Activated CD4-positive, CD25-positive, alpha-beta regulatory T cell (primary cell): ENCODE measurements around the gene SNAPC4.
"Not testable (repeated sequence)": the region's sequence is repeated elsewhere in the genome, so short reads cannot be mapped to it uniquely, and the experiment has no call there.

ENCODE experiments used
- DNase-seq, 4 experiments: peaks; one replicate each; lab custom pipeline; 2025; lab: John Stamatoyannopoulos, UW

SNAPC4 gene

GRCh38 chr9:136433849-136434579 is 34.0 kb upstream of the SNAPC4 start:
- no peak for DNase-seq

- no peak for DNase-seq
Observed at GRCh38 chr9:136433043-136433715, 33.2 kb upstream of the SNAPC4 start.

GRCh38 chr9:136432591-136432990 is 32.6 kb upstream of the SNAPC4 start:
- DNase-seq: no peak

- no peak for DNase-seq
Observed at GRCh38 chr9:136431782-136432350, 31.9 kb upstream of the SNAPC4 start.

GRCh38 chr9:136430588-136431234 is 30.7 kb upstream of the SNAPC4 start:
- no peak for DNase-seq

GRCh38 chr9:136429683-136430491 is 29.9 kb upstream of the SNAPC4 start:
- DNase-seq: no peak

GRCh38 chr9:136429075-136429628 is 29.2 kb upstream of the SNAPC4 start:
- no peak for DNase-seq

GRCh38 chr9:136426787-136427186 is 26.8 kb upstream of the SNAPC4 start:
- DNase-seq: no peak

- DNase-seq: not testable (repeated sequence)
Observed at GRCh38 chr9:136425367-136425766, 25.4 kb upstream of the SNAPC4 start.

- DNase-seq: no peak
Observed at GRCh38 chr9:136424750-136425362, 24.9 kb upstream of the SNAPC4 start.

- DNase-seq: no peak
Observed at GRCh38 chr9:136423432-136424146, 23.6 kb upstream of the SNAPC4 start.

GRCh38 chr9:136422876-136423275 is 22.9 kb upstream of the SNAPC4 start:
- DNase-seq: no peak

GRCh38 chr9:136421791-136422190 is 21.8 kb upstream of the SNAPC4 start:
- no peak for DNase-seq

- no peak for DNase-seq
Observed at GRCh38 chr9:136419092-136419420, 19.1 kb upstream of the SNAPC4 start.

- DNase-seq: no peak
Observed at GRCh38 chr9:136418182-136419091, 18.5 kb upstream of the SNAPC4 start.

GRCh38 chr9:136416914-136417313 is 16.9 kb upstream of the SNAPC4 start:
- DNase-seq: no peak

- DNase-seq: no peak
Observed at GRCh38 chr9:136416427-136416826, 16.5 kb upstream of the SNAPC4 start.

- DNase-seq: no peak
Observed at GRCh38 chr9:136412962-136413361, 13.0 kb upstream of the SNAPC4 start.

- no peak for DNase-seq
Observed at GRCh38 chr9:136411378-136411777, 11.4 kb upstream of the SNAPC4 start.
